NCI-H2081 (cell line): ENCODE data around the gene ERLIN1.

Experiments used
- DNase-seq, 2 experiments: peaks; one replicate each; lab custom pipeline; 2025; lab: John Stamatoyannopoulos, UW

The ERLIN1 gene

DNA sequence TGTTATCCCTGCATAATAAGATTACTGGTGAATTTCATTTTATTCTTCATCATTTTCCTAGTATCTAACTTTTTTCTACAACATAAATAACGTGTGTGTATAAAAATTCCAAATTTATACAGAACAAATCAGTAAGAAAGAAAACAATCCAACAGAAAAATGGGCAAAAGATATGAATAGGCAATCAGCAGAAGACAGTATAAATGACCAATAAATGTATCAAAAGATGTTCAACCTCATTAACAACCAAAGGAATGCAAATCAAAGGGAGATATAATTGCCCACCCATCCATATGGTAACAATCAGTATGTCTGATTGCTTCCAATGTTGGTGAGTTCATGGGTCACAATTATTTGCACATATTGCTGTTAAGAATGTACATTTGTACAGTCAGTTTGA is 13.5 kb downstream of the ERLIN1 start:
- DNase-seq, result no peak

DNA sequence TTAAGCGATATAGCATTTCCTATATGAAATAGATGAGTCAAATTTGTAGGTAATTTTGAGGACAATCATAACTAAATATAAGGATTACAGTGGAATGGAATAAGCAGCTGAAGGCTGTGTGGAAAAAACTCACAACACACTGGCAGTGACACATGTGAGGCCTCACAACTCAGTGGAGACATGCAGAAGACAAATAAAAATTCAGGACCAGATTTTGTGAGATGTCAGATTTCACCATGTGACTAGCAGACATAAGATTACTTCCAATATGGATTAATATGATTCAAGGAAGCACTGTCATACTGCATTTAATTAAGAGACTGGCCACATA is 17.6 kb downstream of the ERLIN1 start:
- DNase-seq, result no peak

DNA sequence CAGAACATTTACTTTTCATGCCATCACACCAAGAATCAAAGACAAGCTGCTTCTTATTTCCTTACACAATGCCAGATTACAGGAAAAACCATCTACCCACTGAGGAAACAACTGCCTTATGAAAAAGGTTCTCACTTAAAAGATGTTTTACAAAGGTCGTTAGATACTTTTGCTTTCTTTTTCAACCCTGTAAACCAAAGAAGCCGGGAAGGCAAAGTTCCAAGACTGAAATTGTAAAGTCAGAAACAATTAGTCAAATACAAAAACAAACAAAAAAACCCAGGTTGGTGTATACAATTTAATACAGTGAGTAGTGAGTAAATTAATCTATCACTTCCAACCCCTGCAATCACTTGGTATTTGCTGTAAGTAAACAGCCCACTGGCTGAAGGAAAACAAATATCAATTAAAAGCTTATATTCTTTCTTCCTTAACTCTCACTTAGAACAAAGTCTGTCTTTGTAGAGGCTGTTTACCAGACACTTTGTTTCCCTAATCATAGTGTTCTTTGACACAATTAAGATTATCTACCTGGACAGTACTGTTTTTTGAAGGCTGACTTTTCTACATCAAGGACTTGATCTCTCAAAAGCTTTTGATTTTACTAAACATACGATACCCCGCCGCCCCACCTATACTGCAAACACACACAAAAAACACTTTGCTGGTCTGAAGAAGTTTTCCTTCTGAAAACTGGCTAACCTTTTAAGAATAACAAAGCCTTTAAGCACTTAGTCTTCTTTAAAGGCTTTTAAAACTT is 18.1 kb downstream of the ERLIN1 start:
- peak in 1 of 2 experiments; percentile 18 for DNase-seq

DNA sequence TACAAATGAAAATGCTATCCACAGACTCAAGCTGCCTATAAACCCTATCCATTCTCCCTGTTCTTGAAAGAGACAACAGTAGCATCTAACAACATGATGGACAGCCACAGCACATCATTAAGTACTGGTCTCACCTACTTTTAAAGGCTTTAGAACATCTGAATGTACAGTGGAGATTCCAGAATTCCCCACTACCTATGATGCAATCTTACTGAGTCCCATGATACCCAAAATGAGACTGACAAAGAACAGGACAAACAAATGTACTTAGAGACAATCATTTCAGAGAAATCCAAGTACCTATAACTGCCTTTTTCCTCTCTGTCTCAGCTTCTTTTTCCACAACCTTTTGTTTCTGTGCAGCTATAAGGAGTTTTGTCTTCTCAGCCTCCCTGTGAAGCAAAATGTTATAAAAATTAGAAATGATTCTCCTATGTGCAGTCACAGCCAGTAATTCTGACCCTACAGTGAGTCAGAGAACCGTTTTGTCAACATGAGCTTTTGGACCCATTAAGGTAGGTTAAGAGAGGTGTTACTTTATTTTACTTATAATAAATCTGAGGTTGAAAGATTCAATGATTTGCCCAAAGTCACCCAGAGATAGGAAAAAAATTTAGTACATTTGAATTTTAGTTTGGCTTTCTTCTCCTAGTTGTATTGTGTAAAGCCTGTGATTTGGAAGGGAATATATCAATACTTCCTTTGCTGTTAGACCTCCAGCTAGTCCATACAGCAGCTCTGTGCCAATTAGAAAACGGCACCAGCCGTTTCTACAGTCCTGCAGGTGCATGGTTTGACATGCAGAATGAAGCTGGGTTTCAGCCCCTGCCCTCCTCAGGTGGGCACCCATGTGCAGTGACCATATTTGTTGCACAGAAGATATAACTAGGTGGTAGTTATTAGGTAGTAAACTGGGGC is 21.9 kb downstream of the ERLIN1 start:
- no peak for DNase-seq

DNA sequence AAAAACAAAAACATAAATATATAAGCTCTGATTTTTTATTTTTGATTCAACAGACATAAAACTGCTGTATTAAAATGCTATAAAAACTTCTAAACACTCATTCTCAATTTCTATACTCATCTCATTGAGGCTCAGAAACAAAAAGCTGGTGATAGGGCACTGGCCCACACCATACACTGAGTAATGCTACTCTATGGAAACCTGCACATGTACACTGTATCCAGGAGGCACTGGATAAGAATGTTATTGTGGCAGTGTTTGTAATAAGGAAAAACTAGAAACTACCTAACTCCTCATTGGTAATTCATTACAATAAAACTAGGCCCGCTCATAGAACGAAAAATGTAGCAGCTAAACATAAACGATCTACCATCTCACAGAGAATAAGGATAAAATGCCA is 23.1 kb downstream of the ERLIN1 start:
- no peak for DNase-seq

DNA sequence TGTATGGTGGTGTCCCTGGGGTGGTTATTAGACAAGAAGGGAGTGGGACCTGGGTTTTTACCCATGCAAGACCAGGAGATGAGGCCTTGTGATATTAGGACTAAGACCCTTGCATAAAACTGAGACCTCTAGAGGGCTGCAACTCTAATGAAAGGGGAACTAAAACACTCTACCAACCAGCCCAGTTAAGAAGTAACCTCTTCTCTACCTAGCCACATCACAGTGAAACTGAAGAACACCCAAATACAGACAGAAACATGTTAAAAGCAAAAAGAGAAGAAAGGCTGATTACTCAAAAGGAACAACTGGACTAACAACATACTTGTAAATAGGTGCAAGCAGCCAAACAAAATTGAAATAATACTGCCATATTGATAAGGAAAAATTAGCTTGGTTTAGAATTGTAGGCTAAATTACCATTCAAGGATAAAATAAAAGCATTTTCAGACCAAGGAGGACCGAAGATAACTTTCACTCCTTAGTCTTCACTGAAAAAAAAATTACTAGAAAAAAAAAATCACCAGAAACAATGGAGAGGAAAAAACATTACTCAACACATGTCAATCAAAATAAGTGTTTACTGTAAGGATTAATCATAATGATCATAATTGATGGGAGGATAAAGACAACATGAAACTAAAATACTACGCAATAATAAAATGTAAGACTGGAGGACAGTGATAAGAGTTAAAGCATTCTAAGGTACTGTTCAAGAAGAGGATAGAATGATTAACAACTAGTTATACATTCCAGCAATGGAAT is 27.6 kb downstream of the ERLIN1 start:
- DNase-seq, result no peak

DNA sequence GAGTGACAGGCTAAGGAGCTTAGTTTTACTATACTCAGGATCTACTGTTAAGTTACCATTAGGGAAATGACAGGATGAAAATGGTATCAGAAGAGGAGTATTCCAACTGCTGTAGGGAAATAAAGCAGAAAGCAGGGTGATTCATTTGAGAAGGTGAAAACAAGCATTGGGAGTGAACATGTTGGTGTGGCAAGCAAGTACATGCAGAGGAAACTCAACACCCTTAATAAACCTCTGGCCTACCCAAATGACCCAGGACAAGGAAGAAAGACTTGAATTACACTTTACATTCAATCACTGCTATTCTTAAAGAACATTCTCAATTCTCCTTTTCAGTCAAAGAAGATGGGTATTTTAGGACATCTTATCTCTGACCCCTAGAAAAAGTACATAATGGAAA is 28.7 kb downstream of the ERLIN1 start:
- no peak for DNase-seq

DNA sequence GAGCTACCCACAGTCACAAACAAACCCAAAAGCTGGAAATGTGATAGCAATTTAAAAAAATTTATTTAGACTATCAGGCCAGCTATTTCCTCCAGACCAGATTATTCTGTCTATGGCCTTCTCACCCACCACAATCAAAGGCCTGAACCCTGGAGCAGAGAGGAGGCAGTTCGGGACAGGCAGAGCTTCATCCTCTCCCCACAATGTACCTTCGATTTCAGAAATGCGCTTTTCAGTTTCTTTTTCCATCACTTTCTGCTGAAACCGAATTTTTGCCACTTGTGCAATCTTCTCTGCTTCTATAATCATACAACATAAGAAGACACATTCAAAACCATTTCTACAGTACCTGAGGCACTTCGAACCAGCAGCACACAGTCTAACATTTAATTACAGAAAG is 29.9 kb downstream of the ERLIN1 start:
- DNase-seq, result no peak

DNA sequence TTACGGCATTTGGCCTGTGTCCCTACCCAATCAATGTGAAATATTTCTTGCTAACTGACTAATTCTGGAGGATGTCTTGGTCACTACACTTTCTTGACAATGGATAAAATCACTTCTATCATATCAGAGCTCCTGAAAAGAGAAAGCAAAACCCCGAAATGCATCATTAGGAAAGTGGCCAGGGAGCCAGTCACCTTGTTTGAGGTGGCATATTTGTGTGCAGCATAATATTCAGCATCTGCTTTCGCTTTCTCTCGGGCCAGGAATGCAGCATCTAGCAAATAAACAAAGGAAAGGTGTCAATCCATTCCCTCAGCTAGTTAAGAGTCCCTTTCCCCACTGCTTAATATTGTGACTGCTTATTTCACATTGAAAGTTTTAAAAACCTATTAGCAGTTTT is 31.2 kb downstream of the ERLIN1 start:
- DNase-seq, result no peak

DNA sequence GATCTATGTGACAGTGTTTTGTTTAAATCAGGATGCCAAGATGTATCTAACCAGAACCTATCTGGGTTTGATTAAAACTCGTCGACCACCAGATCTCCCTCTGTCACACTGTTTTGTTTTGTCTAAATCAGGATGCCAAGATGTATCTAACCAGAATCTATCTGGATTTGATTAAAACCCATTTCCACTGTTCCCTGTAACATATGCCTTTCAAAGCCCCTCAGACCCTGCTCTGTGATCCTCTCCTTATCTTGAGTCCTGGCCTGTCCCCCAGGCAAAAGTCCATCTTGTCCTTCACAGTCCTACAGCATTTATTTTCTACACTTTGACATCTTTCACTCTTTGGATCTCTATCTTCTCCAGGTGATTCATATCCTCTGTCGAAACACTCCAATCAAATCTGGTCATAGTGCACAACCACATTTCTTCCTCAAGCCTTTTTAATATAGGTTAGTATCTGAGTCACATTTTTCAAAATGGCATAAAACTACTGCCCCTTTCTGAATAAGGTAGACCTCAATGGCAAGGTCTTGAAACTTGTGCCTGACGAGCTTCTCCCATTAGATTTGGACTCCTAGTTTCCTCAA is 32.5 kb downstream of the ERLIN1 start:
- DNase-seq, result no peak

DNA sequence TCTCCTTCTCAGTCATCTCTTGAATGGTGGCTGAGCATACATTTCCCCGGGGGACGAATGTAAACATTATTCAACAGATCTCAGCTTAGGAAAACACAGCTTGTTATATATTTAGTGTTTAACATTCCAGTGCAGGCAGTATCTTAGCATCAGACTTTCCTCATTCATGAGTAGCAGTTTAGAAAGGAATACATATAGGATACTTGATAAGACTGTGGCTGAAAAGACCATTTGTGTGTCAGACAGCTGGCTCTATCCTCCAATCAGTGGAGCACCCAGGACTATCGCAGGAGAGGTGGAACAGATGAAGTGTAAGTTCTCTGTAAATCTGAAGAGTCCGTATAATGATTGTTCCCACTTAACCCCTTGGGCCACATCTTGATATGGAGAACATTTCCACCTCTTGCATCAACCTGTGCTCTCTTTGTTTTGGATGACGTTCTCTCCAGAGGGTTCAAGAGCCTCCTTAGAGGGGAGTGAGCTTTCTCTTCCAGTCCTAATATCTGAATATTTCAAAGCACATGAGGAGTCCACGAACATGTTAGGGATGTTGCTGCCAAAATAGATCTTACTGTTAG is 34.0 kb downstream of the ERLIN1 start:
- DNase-seq, result no peak

DNA sequence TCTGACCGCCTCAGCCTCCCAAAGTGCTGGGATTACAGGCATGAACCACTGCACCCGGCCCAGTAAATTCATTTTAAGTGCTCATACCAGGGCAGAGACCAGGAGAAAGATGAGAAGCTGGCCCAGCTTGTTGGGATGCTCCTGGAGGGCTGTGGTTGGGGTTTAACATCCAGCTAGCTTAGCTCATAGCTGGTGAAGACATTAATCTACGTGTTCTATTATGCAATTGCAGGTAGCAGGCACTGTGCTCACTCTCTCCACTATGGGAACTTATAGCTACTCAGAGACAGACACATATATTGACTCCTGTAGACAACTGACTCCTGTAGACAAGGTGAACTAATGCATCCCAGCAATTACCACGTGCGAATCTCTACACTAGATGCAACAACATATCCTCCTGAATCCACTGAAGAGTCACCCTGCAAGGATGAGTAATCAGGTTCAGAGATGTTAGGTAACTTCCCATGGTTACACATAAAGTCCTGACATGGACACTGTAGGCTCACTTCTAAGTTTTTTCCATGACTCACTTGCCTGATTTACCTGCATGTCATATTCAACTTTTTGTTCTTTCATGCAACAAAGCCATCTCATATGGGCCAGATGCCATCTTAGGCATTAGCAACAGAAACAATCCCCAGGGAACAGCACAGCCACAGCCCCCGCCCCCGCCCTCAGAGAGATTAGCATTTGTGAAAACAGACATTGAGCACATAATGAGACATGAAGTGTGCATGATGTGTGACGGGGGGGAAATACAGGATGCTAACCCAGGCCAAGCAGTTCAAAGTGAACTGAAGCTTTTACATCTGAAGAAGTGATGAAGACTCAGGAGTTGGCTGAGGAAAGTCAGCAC is 37.2 kb downstream of the ERLIN1 start:
- no peak for DNase-seq

DNA sequence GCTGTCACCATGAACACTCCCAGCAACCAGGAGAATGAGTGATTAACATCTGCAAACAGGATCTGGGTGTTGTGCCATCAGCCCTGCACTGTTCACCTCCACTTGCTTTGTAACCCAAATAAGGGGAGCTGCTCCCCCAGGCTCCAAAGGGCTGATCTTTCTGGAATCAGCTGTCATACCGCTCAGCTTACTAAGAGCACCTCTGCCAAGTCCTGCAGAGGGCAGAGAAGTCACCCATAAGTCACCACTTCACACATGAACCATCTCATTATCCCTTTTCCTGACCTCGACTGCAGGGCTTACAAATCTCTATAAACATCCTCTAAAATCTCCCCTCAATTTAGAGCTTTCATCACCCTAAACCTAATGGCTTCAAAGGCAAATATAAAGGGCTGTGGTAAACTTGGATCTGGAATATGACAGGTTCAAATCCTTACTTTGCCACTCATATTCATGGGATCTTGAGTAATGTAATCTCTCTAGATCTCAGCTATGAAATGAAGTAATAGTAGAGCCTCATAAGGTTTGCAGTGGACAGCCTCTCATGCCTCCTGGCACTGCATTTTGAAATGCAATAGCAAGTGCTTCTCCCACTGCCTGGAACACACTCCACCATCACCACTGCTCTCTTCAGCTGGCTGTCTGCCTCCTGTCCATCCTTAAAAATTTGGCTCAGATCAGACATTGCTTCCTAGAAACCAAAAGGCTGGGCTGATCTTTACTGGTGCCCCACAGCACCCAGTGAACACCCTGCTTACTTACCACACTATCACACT is 38.8 kb downstream of the ERLIN1 start:
- no peak for DNase-seq

DNA sequence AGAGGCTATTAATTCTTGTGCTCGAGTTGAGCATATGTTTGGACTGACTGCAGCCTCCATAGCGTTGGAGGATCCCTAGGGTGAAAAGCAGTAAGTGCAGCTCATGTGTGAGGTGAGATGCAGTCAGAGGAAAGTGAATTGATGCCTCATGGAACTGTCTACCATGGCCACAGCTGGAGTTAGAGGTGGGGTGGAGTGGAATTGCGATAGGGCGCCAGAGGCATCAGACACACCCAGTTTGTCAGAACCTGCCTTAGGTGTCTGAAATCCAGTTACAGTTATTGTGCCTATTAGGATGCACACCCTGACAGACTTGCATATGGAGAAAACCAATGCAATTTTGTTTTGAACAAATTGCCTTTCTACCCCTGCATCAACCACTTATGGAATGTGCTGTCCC is 39.4 kb downstream of the ERLIN1 start:
- DNase-seq, result no peak

DNA sequence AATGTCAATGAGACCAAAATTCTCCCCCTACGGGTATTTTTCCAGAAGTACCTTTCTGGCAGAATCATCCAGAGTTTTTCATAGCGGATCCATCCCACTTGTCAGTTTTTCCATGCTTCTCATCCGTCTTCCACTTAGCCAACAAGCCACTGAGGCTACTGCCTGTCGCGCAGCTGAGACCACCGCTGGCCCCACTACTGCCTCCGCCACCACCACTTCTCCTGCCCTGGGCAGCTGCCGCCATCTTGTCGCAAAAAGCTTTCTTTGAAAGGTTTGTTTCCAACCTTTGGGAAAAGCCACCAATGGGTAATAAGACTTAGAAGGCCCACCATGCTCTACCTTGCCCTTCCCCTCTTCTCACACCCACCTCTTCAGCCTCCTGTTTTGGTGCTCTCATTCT is 42.1 kb downstream of the ERLIN1 start:
- no peak for DNase-seq

DNA sequence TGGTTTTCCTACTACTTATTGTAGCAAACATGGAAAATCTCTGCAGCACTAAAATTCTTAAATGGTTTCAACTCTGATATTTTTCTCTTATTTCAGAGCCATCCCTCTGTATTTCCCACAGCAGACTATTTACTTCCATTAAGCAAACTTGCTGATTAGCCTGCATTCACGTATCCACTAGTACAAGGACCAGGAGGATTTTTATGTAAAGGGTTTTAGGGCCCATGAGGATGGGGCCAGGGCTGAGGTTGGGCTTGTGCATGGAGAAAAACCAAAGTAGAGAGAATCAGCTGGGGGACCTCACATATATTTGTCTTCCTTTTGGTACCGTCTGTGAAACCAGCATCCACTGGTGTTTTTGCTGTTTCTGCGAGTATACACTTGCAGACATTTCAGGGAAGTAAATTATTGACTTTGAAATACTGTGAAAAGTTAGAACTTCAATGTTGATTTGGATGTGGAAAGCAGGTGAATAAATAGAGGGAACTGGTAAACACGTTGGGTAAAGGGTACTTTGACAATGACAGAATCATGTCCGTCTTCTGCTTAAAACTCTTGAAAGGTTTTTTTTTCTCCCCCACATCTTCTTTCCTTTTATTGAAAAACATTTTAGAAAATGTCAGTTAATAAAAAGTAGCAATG is 44.3 kb downstream of the ERLIN1 start:
- no peak for DNase-seq

DNA sequence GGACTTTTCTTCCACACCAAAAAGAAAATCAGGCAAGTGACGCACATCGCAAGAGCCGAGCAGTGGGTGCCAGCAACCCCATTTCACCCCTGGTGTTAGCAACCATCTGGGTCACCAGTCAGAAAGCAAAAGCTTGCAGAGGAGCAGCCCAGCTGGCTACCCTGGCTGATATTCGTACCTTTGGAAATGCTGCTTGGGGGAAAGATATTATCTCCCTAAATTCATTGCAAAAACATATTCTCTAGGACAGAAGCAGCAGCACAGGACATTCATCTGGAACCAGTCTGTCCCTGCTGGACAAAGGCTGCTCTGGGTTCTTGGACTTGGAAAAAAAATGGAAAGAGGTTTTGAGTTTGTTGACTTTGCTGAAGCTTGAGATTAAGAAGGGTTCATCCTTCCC is 45.8 kb downstream of the ERLIN1 start:
- no peak for DNase-seq

DNA sequence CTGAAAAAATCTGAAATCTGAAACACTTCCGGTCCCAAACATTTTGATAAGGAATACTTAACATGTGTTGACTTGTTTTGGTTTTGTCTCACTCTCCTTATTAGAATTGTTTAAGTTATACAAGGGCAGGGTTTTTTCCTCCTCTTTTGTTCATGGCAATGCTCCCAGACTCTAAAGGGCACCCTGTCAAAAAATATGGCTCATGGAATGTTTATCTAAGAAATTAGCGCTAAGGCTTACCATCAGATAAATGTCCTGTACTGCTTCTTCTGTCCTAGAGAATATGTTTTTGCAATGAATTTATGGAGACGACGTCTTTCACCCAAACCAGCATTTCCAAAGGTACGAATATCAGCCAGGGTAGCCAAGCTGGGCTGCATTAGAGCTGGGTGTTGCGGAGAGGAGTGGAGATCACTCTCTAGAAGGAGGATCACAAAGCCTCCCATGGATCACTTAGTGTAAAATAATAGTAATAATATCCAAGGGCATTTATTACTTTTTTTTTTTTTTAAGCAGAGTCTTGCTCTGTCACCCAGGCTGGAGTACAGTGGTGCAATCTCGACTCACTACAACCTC is 46.8 kb downstream of the ERLIN1 start:
- DNase-seq, result no peak

DNA sequence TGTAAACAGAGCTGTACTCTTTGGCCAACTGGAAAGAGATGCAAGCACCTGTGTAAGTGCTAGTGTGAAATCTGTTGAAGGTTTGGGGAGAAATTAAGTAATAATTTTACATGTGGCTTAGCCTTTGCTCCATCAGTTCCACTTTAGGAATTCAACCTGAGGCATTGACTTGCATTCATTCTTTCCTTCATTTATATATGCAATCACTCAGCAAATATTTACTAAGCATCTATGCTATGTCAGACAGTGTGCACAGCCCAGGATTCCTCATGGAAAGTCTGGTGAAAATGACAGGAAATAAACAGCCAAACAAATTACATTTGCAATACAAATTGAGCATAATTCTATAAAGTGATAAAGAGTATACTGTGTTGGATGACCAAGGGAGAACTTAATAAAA is 50.3 kb downstream of the ERLIN1 start:
- no peak for DNase-seq
